UCSD-AML1 (cell line): ENCODE results near the gene ANKRD52.
A peak's percentile ranks its signal among the peaks of the same experiment; 100 is the strongest.
"Not testable (repeated sequence)": the region's sequence is repeated elsewhere in the genome, so short reads cannot be mapped to it uniquely, and the experiment has no call there.

Source experiments
- DNase-seq: peaks from one replicate; lab custom pipeline; 2025; ENCODE audit not compliant: unreplicated experiment; lab: John Stamatoyannopoulos, UW

The ANKRD52 gene

DNA sequence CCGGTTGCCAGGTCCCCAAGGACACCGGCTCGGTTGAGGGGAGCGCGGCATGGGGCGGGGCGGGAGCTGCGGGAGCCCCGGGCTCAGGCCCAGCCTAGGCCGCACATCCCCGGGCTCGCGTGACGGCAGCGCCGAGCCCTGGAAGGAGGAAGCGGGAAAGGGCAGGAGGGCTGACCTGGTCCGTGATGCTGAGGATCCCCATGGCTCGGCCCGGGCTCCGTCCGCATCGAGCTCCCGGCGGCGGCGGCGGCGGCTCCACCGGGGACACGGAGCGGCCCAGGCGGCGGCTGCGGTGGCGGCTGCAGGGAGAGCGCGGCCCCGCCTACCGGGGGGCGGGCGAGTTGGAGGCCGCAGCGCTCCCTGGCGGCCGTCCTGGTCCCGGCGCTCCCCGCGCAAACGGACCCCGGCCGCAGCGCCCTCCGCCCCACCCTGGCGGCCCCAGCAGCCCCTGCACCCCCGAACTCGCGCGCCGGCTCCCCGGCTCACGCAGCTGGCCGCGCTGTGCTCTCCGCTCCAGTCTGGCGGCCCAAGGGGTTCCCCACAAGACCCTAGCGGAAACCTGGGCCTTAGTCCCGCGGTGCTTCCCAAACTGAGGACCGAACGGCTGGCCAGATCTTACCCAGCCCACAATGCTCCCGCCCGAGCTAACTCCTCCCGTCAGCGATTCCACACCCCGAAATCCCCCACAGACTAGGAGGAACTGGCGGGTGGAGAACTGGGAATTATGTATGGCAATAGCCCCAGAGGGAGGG is at the start of gene ANKRD52:
ANKRD52 (minus strand) TSS at position 317 of the 752 bp plus-strand sequence; CDS start at position 202, 115 bp downstream.
- DNase-seq: peak; percentile 84

- no peak for DNase-seq
These were observed 49.2 kb upstream of the ANKRD52 start for GRCh38 chr12:56307221-56307965.

DNA sequence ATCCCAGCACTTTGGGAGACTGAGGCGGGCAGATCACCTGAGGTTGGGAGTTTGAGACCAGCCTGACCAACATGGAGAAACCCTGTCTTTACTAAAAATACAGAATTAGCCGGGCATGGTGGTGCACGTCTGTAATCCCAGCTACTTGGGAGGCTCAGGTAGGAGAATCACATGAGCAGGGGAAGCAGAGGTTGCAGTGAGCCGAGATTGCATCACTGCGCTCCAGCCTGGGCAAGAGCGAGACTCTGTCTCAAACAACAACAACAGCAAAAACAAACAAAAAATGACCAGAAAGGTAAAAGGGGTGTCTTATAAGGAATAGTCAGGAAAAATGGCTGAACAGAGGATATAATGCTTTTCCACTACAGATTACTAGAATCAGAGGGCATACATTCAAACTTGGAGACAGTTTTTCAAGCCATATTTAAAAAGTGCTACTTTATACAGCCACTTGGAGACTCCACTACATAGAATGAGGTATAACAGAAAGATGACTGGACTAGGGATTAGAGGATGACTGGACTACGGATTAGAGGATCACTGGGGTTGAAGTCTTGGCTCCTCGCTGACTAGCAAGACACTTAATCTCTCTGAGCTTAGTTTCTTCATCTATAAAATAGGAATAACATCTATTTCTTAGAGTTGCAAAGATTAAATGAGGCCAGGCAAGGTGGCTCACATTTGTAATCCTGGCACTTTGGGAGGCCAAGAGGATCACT is 46.8 kb upstream of the ANKRD52 start:
- no peak for DNase-seq

DNA sequence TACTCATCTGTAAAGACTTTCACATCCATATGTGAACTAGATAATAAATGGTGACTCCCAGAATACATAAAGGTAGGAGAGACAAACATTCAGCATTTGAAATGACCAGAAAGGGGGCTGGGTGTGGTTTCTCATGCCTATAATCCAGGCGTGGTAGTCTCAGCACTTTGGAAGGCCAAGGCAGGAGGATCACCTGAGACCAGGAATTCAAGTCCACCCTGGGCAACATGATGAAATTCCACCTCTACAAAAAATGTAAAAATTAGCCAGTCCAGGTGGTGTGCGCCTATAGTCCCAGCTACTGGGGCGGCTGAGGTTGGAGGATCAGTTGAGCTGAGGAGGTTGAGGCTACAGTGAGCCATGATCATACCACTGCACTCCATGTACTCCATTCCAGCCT is 46.1 kb upstream of the ANKRD52 start:
- DNase-seq: no peak

DNA sequence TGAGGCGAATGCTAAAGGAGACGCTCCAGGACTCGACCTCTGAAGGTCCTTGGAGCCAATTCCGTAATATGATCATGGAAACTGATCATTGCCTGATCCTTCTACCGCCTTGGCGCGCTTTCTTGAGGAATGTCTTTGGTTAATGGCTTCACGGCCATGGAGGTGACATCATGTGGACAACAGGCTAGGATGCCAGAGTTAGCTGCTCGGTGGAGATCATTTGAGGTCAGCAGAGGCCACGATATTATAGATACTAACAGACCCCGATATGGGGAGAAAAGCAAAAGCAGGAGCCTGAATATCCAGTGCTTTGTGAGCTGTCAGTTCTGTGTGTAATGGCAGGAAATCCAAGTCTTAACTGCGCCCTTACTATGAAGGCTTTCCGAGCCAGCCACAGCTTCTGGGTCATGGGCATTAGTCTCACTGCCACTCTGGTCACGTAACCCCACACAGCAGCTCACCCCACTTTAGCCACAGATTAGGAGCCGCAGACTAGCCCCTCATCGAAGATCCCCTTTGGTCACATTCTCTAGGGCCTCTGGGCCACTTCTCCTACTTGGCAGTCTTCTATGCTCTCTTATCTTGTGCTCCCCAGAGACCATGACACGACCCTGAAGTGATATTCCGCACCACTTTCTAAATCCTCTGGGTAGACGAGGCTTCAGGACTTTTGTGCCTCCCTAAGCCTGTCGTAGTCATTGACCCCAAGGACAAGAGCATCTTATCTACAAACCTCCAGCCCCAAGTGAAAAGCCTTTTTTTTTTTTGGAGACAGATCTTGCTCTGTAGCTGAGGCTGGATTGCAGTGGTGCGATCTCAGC is 42.7 kb upstream of the ANKRD52 start:
- no peak for DNase-seq

GRCh38 chr12:56299853-56300643 is 41.9 kb upstream of the ANKRD52 start, which contains the start of gene CS:
CS (minus strand) TSS chr12:56300330; CDS start chr12:56300201, 129 bp downstream.
- DNase-seq: peak; percentile 98

- DNase-seq: no peak
These were observed 41.2 kb upstream of the ANKRD52 start for GRCh38 chr12:56299308-56299852.

DNA sequence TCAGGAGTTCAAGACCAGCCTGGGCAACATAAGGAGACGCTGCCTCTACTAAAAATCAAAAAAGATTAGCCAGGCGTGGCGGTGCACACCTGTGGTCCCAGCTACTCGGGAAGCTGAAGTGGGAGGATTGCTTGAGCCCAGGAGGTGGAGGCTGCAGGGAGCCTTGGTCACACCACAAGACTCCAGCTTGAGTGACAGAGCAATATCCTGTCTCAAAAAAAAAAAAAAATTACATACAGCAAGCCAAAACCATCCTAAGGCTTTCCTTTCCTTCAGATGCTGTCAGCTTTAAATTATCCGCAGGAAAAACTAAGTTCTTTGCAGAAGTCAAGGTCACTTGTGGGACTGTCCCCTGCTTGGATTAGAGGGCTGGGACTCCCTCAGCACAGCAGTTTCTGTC is 40.6 kb upstream of the ANKRD52 start:
- DNase-seq: no peak

GRCh38 chr12:56297400-56297799 is 39.2 kb upstream of the ANKRD52 start:
- no peak for DNase-seq

- DNase-seq: no peak
These were observed 38.1 kb upstream of the ANKRD52 start for GRCh38 chr12:56296295-56296694.

DNA sequence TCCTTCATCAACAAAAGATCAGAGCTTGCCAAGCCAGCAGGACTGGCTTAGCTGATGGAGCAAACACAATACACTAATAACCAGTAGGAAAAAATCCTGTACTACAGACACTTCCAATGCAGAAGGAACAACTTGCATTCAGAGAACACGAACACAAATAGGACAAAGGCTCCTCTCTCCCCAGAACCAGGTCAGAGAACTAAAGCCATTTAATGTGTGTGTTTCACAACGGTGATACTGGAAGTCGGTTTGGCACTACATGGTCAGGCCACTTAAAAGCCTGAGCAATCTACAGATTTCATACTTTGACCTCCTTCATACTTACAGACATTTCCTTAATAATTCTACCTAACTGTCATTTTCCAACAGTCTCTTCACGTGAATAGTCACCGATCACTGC is 35.6 kb upstream of the ANKRD52 start:
- DNase-seq: no peak

DNA sequence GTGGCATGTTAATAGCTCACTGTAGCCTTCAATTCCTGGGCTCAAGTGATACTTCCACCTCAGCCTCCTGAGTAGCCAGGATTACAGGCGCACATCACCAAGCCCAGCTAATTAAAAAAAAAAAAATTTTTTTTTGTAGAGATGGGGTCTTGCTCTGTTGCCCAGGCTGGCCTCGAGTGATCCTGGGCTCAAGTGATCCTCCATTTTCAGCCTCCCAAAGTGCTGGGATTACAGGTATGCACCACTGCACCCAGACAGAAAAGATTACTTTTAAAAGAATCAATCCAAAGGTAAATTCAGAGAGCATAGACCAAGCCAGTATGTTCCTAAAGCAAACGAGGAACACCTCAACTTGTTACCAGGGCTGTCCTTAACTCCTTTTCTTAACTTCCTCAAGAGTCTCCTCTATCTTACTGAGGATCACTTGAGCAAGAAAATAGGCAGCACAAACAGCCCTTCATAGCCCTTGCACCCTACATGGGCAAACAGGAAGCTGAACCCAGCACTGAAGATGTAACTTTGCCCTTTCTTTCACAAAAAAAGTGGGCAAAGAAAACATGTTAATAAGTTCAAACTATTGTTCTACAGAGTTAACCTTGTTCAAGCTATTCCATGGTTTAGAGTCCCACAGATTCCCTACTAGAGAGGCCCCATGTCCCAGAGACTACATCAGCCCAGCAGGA is 30.7 kb upstream of the ANKRD52 start:
- DNase-seq: no peak

DNA sequence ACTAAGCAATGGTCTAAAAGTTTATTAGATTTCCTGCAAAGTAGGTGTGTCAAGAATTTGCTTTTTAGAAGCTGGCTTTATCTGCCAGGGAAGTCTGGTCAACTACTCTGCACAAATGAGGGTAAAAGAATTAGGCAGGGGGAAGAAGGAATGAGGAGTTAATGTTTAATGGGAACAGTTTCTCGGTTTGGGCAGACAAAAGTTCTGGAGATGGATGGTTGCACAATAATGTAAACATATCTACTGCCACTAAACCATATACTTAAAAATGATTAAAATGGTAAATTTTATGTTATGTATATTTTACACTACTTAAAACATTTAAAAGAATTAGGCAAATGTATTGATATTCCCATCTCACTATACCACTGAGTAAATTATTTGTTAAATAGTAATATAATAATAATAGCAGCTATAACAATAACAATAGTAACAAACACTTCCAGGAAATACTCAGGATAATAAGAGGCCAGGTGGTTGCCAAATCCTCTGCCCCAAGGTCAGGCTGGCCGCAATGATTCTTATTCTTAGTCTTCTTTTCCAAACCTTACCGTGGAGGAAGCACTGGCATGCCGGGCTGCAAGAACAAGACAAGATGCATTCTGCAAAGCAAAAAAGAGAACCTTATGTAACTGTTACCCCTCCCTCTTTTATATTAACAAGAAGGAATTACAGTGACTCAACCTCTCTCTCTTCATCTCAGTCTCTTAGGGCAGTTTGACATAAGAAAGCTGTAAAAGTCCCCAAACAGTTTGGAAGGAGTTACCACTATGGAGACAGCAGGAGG is 28.1 kb upstream of the ANKRD52 start:
- no peak for DNase-seq

DNA sequence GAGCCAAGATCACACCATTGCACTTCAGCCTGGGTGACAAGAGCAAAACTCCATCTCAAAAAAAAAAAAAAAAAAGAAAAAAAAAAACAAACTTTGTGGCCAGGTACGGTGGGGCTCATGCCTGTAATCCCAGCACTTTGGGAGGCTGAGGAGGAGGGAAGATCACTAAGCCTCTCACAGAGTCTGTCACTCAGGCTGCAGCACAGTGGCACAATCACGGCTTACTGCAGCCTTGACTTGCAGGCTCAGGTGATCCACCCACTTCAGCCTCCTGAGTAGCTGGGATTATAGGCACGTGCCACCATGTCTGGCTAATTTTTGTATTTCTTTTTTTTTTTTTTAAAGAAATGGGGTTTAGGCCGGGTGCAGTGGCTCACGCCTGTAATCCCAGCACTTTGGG is 26.1 kb upstream of the ANKRD52 start:
- not testable (repeated sequence) for DNase-seq

DNA sequence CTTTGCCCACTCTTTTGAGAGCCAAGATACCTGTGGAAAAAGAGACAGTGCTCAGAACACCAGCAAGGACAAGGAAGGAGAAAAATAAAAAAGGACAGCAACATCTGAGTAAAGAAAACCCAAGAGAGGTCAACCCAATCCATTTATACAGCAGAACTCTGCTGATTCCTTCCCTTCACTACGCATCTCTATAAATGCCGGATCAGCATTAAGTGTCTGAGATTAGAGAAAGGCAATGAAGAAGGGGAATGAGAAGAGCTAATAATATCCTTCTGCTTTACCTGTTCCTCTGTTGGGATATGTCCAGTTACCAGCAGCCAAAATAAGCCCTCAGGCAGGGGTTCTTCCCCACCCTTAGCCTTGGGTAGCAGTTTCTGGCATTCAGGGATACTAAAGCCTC is 24.4 kb upstream of the ANKRD52 start:
- DNase-seq: no peak

GRCh38 chr12:56282030-56282429 is 23.8 kb upstream of the ANKRD52 start:
- DNase-seq: no peak

DNA sequence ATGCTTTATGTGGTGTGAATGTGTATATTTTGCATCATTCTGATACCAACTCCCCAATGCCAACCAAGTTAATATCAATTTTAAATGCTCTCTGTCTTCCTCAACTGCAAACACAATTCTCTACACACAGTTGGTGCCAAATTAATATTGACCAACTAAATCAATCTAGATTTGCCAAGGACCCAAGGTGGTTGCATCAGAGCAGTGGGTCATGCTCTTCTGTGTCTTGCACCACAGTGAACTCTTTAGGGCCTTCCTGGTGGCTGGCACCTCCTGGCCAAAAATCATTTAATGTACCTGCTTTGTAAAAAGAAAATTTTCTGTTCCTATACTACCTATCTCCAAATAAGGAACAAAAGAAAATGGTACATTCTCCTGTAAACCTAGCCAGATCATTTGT is 22.7 kb upstream of the ANKRD52 start:
- no peak for DNase-seq

DNA sequence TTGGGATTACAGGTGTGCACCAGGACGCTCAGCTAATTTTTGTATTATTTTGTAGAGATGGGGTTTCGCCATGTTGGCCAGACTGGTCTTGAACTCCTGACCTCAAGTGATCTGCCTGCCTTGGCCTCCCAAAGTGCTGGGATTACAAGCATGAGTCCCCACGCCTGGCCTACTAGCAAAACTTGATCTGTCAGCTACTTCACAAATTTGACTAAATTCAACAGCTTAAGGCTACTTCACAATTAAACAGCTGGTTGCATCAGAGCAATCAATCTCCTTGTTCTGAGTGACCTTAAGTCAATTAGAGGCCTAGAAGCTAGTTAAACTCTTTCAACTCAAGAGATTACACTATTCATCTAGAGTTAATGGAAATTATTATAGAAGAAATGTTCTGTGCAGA is 20.7 kb upstream of the ANKRD52 start:
- DNase-seq: no peak
